LoVo (cell line): ENCODE measurements around the gene ARHGAP24.
"Not testable (repeated sequence)": the region's sequence is repeated elsewhere in the genome, so short reads cannot be mapped to it uniquely, and the experiment has no call there.

Experiments
- DNase-seq: peaks from one replicate; pipeline ENCODE4 v3.0.0-alpha.2; 2016; ENCODE audit warnings: low spot score

The ARHGAP24 gene

DNA sequence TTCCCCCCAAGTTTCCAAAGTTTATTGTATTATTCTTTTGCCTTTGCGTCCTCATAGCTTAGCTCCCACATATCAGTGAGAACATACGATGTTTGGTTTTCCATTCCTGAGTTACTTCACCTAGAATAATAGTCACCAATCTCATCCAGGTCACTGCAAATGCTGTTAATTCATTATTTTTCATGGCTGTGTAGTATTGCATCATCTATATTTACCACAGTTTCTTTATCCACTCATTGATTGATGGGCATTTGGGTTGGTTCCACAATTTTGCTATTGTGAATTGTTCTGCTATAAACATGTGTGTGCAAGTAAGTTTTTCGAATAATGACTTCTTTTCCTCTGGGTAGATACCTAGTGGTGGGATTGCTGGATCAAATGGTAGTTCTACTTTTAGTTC lies 43.6 kb downstream of the ARHGAP24 start:
- DNase-seq = not testable (repeated sequence)

GRCh38 chr4:85520765-85521749 lies 46.1 kb downstream of the ARHGAP24 start:
- DNase-seq = no peak

DNA sequence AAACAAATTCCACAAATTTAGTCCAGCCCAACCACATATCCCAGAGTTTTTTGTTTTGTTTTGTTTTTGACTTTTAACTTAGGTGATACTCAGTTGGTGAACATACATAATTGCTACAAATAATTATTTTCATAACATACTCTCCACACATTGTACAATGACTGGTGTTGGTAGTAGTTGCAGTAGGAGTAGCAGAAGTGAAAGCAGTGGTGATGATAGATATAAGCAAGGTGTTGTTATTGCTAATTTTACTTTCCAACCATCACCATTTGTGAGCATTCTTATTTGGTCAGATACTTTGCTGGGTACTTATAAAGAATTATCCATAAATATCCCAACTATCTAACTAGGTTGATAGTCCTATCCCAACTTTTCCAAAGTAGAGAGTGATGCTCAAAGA lies 47.3 kb downstream of the ARHGAP24 start:
- DNase-seq = no peak

- DNase-seq = no peak
Measured at GRCh38 chr4:85522836-85523235, 47.9 kb downstream of the ARHGAP24 start.

DNA sequence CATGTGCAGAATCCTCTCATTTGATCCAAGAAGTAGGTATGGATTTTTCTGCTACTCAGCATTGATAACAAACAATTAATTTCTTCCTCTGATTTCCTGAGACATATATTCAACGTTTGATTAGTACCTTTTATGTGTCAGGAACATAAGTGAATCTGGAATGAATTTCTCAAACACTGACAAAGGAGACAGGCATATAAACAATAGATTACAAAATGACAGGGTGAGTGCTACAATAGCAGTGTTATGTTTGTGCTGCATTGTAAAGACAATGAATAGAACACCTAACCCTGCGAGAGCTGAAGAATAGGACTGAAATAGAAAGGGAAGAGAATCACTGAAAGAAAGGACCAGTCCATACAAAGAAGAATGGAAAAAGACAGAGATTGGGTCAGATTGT lies 52.9 kb downstream of the ARHGAP24 start:
- DNase-seq = no peak

DNA sequence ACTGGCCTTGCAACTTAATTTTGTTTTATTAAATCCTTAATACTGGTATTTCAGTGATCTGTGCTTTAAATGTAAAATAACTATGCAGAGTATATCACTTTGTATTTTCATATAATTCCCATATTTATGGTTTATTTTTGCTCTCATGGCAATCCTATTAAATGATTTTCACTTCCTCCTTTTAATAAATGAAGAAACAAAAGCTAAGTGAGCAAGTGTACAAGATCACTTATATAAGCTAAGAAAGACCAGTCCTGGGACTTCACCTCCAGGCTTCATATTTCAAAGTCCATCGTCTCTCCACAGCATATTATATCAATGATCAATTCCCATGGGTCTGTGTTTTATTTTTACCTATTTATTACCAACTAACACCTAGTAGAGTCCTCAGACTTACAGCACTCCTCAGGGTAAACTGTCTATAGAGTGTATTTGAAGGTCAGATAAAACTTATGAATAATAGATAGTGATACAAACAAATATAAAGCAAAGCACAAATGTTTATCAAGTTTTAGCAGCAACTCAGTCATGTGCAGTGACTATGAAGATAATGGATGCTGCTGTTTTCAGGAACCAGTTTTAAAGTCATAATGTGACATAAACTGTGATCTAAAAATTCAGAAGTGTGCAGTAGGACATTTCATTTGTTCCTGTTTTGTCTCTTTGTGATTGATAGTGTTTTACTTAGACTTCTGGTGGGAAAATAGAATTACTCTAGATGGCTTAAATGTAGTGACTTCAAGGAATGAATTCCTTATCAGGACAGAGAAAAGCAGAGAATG lies 56.8 kb downstream of the ARHGAP24 start:
- DNase-seq = no peak

- no peak for DNase-seq
Measured at GRCh38 chr4:85534120-85534519, 59.2 kb downstream of the ARHGAP24 start.

GRCh38 chr4:85543832-85544231 lies 68.9 kb downstream of the ARHGAP24 start:
- DNase-seq = no peak

DNA sequence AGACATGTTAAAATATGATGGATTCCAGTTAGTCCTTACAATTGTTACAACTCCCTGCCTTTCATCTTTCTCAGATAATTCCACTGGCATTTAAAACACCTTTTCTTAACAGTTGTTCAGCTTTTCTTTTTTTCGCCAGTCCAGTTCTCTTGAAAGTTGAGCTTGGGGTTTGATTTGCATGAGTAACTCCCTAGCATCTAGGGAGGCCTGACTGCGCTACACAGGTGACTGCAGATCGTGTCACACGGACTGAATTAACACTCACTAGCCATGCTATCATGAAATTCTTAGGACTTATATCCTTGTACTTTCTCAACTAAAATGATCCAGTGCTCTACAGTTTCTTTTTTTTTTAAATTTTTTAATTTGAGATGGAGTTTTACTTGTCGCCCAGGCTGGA lies 69.8 kb downstream of the ARHGAP24 start:
- DNase-seq = no peak

GRCh38 chr4:85548116-85548515 lies 73.2 kb downstream of the ARHGAP24 start:
- DNase-seq = no peak

DNA sequence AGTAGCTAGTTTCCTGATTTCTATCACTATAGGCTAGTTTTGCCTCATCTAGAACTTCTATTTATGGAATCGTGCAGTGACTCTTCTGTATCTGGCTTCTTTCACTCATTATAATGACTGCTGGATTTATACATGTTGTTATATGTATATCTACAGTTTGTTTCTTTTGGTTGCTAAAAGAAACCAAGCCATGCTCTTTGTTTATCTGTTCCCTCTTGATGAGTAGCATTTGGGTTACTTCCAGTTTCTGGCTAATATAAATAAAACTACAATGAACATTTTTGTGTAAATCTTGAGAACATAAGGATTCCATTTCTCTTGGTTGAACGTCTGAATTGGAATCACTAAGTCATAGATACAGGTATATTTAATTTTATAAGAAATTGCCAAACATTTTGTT lies 73.9 kb downstream of the ARHGAP24 start:
- DNase-seq = no peak

DNA sequence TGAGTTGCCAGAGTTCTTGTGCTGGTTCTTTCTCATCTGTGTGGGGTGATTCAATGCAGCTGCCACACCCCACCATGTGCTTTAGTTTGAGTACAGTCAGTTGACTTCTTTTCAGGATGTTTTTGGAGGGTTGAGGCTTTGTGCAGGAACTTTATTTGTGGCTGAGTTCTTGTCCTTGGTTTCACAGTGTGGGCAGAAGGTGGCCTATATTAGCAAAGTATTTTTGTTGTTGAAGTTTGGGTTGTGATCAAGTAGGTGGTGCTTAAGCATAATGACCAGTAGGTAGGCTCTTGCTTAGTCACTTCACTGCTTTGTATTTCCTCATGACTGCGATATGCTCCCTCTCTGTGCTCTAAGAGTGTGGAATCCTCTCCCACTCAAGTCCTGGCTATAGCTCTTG lies 80.3 kb downstream of the ARHGAP24 start:
- DNase-seq = no peak

DNA sequence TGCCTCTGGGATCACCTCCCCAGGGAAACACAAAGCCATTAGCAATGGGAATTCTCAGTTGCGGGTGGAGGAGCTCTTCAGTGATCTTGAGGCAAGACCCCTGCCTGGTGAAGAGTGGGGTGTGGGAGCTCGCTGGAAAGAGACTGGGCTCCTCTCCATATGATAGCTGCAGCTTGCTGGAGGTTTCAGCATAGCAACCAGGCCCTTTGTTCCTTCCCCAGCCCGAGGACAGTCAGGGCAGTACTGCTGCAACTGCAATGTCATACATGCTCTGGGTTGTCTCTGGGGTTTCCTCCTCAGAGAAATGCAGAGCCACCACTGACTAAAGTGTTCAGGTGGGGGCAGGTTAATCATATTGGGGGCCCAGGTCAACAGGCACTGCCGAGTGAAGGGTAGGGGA lies 81.3 kb downstream of the ARHGAP24 start:
- no peak for DNase-seq

DNA sequence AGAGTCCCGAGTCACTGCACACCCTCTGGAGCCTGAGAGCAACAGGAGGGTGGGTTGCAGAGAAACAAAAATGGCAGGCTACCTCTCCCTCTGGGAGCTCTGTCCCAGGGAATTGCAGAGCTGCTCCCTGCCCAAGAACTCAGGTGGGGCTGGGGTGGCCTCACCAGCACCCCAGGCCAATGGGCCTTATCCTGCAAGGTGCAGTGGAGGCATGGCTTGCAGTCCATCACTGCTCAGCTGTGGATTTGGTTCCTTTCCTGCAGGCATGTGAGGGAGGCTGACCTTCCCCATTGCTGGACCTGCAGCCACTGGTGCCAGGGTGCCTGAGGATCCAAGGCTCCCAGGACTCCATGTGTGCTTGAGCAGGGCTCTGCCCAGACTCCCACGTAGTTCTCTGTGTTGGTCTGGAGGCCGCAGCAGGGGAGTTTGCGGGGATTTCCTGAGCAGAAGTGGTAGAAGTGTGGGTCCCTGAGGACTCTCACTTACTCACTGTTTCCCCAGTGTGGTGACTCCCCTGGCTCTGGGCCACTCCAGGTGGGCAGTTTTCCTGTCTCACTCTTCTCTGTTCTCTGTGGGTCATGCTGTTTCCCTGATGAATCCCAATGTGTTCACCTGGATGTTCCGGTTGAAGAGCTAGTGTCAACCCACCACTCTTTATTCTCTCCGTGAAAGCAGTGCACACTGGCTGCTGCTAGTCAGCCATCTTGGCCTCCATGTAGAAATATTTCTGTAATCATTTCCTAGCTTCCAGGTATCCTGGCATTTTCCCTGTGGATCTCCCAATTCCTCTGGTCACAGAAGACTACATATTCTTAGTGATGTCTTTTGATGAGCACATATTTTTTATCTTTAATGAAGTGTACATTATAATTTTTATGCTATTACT lies 82.3 kb downstream of the ARHGAP24 start:
- DNase-seq = no peak

GRCh38 chr4:85565761-85566480 lies 91.0 kb downstream of the ARHGAP24 start:
- DNase-seq = no peak

DNA sequence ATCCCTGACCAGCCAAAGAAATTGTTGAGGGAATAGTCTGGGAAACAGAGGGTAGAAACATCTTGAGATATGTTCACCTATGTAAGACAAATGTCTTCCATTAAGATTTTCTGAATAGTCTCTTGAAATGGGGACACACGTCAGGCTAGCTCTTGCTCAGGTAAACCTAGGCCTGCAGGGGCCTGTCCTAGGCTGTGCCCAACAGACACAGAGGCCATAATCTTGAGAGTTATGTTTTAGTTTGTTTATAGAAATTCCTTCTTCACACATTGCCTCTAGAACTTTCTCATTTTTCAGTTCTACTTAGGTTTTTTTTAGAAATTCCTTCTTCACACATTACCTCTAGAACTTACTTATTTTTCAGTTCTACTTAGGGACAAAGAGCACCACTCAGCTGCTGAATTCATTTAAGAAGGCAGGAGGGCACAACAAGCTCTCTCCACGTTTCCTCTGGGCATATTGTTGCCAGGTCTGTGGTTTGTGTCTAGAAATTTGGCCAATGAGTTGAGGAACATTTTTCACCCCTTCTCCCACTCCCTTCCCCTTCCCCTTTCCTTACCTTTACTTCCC lies 94.9 kb downstream of the ARHGAP24 start:
- no peak for DNase-seq

GRCh38 chr4:85570388-85570787 lies 95.4 kb downstream of the ARHGAP24 start:
- DNase-seq = no peak

DNA sequence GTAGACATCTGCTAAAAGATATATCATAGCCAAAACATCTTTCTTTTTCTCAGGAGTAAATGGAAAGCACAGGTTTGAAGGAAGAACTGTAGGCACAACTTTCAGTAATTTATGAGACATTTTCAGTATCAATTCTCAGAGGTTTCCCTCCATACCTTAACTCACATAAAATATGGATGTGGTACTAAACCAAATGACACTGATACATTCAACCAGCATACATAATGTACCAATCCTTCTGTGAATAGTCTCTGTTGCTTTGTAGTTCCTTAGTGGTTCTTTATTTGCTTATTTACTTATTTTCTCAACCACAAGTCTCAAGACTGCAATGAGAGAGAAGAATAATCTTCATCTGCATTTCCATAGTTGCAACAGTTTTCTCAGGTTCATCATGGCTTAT lies 96.1 kb downstream of the ARHGAP24 start:
- no peak for DNase-seq

GRCh38 chr4:85573270-85573669 lies 98.3 kb downstream of the ARHGAP24 start:
- no peak for DNase-seq

GRCh38 chr4:85577307-85577706 lies 102.4 kb downstream of the ARHGAP24 start:
- DNase-seq = no peak

DNA sequence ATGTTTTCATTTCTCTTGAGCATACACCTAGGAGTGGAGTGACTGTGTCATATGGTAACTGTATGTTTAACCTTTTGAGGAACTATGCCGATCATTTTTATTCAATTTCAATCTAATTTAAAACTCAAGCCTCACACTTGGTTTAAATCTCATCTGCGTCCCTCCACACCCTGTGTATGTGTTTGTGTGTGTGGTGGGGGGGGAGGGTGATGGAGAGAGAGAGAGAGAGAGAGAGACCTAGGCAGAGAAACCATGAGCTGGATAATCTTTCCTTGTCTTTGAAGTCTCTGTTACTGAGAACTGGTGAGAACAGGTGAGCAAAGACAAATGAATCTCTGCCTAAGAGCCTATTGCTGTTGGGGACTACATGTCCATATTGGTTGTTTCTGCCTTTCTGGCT lies 105.0 kb downstream of the ARHGAP24 start:
- DNase-seq = no peak
